A673 (cell line): ENCODE results near the gene NHEJ1. TPM values are rescaled to one million over a fixed set of nuclear protein-coding genes. Genes with fewer than 3 reads are reported as not detected.

Source experiments
- BruUV-seq: library from RNA; stranded (reverse); fragments of 400-500 nt; replicated peaks from 2 replicates; lab custom pipeline; 2021; lab: Mats Ljungman, UMichigan
- CTCF ChIA-PET: fragments of 300-600 bp; sonication (Branson Sonifier 250); formaldehyde crosslinking; loops from one replicate; lab custom pipeline; 2022; ENCODE audit warnings: antibody characterized with exemption; lab: Charles Lee
- POLR2A ChIA-PET: fragments of 300-600 bp; sonication (Branson Sonifier 250); formaldehyde crosslinking; loops from one replicate; lab custom pipeline; 2022; ENCODE audit warnings: antibody characterized with exemption; ENCODE audit not compliant: low non-redundant PET; lab: Charles Lee
- DNase-seq: peaks from one replicate; pipeline ENCODE4 v3.0.0-alpha.2; 2015; ENCODE audit warnings: low spot score
- H3K27ac ChIP-seq: fragments of 200-600 bp; sonication (generic); 2 replicates; pipeline ENCODE4 v1.5.1; 2016; ENCODE audit warnings: mixed run types, low read depth, mild to moderate bottlenecking, mixed read lengths, antibody characterized with exemption, low read length; ENCODE audit not compliant: poor library complexity, severe bottlenecking
- H3K27me3 ChIP-seq: fragments of 200-600 bp; sonication (generic); replicated peaks from 2 replicates; pipeline ENCODE4 v1.6.1; 2017; ENCODE audit warnings: mixed run types, low read depth, mild to moderate bottlenecking, mixed read lengths, antibody characterized with exemption, low read length; ENCODE audit not compliant: insufficient read depth, poor library complexity
- H3K36me3 ChIP-seq: fragments of 200-600 bp; sonication (generic); 2 replicates; pipeline ENCODE4 v1.6.1; 2016; ENCODE audit warnings: mixed run types, mild to moderate bottlenecking, mixed read lengths, antibody characterized with exemption, low read length; ENCODE audit not compliant: insufficient read depth, poor library complexity, severe bottlenecking
- H3K4me1 ChIP-seq: fragments of 200-600 bp; sonication (generic); 2 replicates; pipeline ENCODE4 v1.6.1; 2017; ENCODE audit warnings: mixed run types, mild to moderate bottlenecking, mixed read lengths, antibody characterized with exemption, low read length; ENCODE audit not compliant: insufficient read depth, poor library complexity, severe bottlenecking
- H3K4me3 ChIP-seq: fragments of 200-600 bp; sonication (generic); 2 replicates; pipeline ENCODE4 v1.5.1; 2016; ENCODE audit warnings: low read depth, mixed run types, mild to moderate bottlenecking, mixed read lengths, low read length; ENCODE audit not compliant: poor library complexity, severe bottlenecking
- H3K9me3 ChIP-seq: fragments of 200-600 bp; sonication (generic); 2 replicates; pipeline ENCODE4 v1.6.1; 2016; ENCODE audit warnings: mixed run types, low read depth, mild to moderate bottlenecking, mixed read lengths, antibody characterized with exemption, low read length; ENCODE audit not compliant: poor library complexity, severe bottlenecking
- EZH2 ChIP-seq: fragments of 200-600 bp; sonication (generic); IDR thresholded peaks from 2 replicates; pipeline ENCODE4 v1.6.1; 2017; ENCODE audit warnings: borderline replicate concordance, low read depth, mild to moderate bottlenecking, mixed read lengths, antibody characterized with exemption, low read length; ENCODE audit not compliant: poor library complexity, severe bottlenecking
- intact Hi-C: fragments of 100-400 bp; cut with micrococcal nuclease; formaldehyde crosslinking; loops from one replicate; pipeline ENCODE4 v1.10.0; 2022; ENCODE audit not compliant: unreplicated experiment
- total RNA-seq: library from RNA; stranded (reverse); gene quantifications from 2 replicates; pipeline ENCODE4 v1.2.3, GENCODE V29; 2021
- TF ChIP-seq, protein P1 (sequence below): fragments of 300-800, 200-600 bp; sonication (generic); conservative IDR thresholded peaks from 2 replicates; pipeline ENCODE4 v1.5.1; 2017; ENCODE audit warnings: low read depth, mild to moderate bottlenecking, antibody characterized with exemption, low read length, moderate library complexity, mixed read lengths

The NHEJ1 gene
- total RNA-seq, 1 experiment from 2014 or later: 18.0 TPM

DNA sequence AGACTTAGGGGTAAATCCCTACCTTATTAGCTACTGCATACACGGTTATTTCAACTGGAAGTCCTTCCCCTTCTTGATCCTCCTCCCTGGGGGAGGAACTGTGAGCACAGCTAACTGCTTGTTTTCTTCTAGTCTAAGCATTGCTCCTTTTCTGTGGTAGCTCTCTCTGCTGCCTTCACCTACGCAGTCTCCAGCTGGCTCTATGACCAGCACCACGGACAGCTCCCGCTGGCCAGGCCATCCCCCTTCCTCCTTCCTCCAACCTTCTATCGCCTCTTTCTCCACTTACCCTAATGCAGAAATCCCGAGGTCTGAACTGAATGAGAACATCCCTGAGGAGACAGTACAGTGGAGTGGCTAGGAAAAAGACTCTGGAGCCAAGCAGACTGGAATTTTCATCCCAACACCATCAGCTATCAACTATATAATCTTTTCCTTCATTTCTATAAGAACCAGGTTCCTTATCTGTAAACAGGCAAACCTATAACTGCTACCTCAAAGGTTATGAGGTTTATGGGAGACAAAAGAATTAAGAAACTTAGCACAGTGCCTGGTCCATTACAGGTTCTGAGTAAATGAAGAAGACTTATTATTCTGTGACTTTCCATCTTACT lies 114.6 kb downstream of the NHEJ1 start:
- no peaks in the 10 kb centered on the region for H3K4me1 ChIP-seq
- peaks cover 49% of the 10 kb centered on the region for H3K27me3 ChIP-seq
- H3K27ac ChIP-seq: no peak overlapping the region
- TF ChIP-seq, protein P1, sequence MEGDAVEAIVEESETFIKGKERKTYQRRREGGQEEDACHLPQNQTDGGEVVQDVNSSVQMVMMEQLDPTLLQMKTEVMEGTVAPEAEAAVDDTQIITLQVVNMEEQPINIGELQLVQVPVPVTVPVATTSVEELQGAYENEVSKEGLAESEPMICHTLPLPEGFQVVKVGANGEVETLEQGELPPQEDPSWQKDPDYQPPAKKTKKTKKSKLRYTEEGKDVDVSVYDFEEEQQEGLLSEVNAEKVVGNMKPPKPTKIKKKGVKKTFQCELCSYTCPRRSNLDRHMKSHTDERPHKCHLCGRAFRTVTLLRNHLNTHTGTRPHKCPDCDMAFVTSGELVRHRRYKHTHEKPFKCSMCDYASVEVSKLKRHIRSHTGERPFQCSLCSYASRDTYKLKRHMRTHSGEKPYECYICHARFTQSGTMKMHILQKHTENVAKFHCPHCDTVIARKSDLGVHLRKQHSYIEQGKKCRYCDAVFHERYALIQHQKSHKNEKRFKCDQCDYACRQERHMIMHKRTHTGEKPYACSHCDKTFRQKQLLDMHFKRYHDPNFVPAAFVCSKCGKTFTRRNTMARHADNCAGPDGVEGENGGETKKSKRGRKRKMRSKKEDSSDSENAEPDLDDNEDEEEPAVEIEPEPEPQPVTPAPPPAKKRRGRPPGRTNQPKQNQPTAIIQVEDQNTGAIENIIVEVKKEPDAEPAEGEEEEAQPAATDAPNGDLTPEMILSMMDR: no peak
- no peaks in the 10 kb centered on the region for H3K9me3 ChIP-seq
- POLR2A ChIA-PET: no interaction called here
- intact Hi-C loops: no loop called here
- H3K36me3 ChIP-seq: no peaks in the 10 kb centered on the region
- no TSS peak for BruUV-seq
- CTCF ChIA-PET: no interaction called here
- peak; percentile 50 for DNase-seq
- H3K4me3 ChIP-seq: no peak overlapping the region

DNA sequence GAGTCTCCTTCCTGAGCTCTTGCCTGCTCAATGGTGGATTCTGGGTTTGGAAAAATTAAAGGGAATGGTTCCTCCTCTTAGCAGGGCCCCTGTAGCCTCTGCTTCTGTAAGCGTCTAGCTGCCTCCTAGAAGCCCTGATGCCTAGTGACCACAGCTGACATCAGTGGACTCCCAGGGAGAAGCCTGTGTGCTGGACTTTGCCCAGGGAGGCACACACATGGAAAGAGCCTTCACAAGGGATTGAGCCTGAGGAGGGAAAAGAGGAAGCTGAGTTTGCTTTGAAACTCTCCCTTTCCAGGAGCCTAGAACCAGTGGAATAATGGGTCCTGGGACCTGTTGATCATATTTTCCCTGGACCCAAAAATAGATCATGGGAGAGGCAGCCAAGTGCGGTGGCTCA lies 117.9 kb downstream of the NHEJ1 start:
- Histone ChIP-seq H3K36me3 (no peaks in the 10 kb centered on the region), H3K4me1 (no peaks in the 10 kb centered on the region), H3K4me3 (no peak overlapping the region), H3K27ac (no peak overlapping the region), H3K9me3 (no peaks in the 10 kb centered on the region), H3K27me3 (peaks cover 36% of the 10 kb centered on the region)
- ChIA-PET CTCF (interaction anchor here (1.3 kb wide), 1 partner anchor 13 kb away, joined by 3 read pairs; no protein-coding TSS in a partner anchor), POLR2A (no interaction called here)
- DNase-seq: no peak
- no TSS peak for BruUV-seq
- intact Hi-C loops: no loop called here
- no peak for TF ChIP-seq EZH2
- TF ChIP-seq, protein P1: no peak

- no TSS peak for BruUV-seq
- ChIA-PET POLR2A (no interaction called here), CTCF (interaction anchor here (1.3 kb wide), 1 partner anchor 12 kb away, joined by 3 read pairs; no protein-coding TSS in a partner anchor)
- DNase-seq: no peak
- Histone ChIP-seq H3K9me3 (no peaks in the 10 kb centered on the region), H3K4me3 (no peak overlapping the region), H3K4me1 (no peaks in the 10 kb centered on the region), H3K36me3 (no peaks in the 10 kb centered on the region), H3K27ac (no peak overlapping the region), H3K27me3 (peaks cover 33% of the 10 kb centered on the region)
- TF ChIP-seq EZH2: no peak
- TF ChIP-seq, protein P1: no peak
- intact Hi-C loops: no loop called here
Observed at GRCh38 chr2:219042157-219042556, 118.5 kb downstream of the NHEJ1 start.
